Activated T-helper 1 cell treated with anti-CD3 and anti-CD28 coated beads, Interleukin-12 subunit alpha, Interleukin-12 subunit beta, Interleukin-2, Interleukin-4 antibody, amounts not matched to agents 30 ng/mL and 10 ng/mL and 1 ng/mL, durations not matched to agents 14 hours and 24 hours and 36 hours (primary cell): ENCODE results near the gene PPP2R5E. TPM values are rescaled to one million over a fixed set of nuclear protein-coding genes. Genes with fewer than 3 reads are reported as not detected.

Source experiments
- DNase-seq: peaks from one replicate; pipeline ENCODE4 v3.0.0; 2021; ENCODE audit warnings: low spot score
- H3K27ac Mint-ChIP-seq: one replicate; pipeline ENCODE4 v1.8.0; 2021; ENCODE audit warnings: mild to moderate bottlenecking, mixed read lengths
- H3K27me3 Mint-ChIP-seq: one replicate; pipeline ENCODE4 v1.8.0; 2022; ENCODE audit warnings: mild to moderate bottlenecking, moderate library complexity, mixed read lengths; ENCODE audit not compliant: insufficient read depth
- H3K36me3 Mint-ChIP-seq: one replicate; pipeline ENCODE4 v1.8.0; 2021; ENCODE audit warnings: low read depth, mixed read lengths
- H3K4me1 Mint-ChIP-seq: one replicate; pipeline ENCODE4 v1.8.0; 2021; ENCODE audit warnings: low read depth, mixed read lengths
- H3K4me3 Mint-ChIP-seq: one replicate; pipeline ENCODE4 v1.8.0; 2021; ENCODE audit warnings: mild to moderate bottlenecking, moderate library complexity, mixed read lengths
- H3K9me3 Mint-ChIP-seq: one replicate; pipeline ENCODE4 v1.8.0; 2021; ENCODE audit warnings: mixed read lengths
- intact Hi-C: fragments of 100-400 bp; cut with micrococcal nuclease; formaldehyde crosslinking; loops from one replicate; pipeline ENCODE4 v1.15.1; 2024
- total RNA-seq: library from RNA; stranded (reverse); gene quantifications from 2 replicates; pipeline ENCODE4 v1.2.3, GENCODE V29; 2022

Gene PPP2R5E
- total RNA-seq, 1 donor from 2014 or later = 47.6 TPM

- H3K27me3 Mint-ChIP-seq = peaks cover 3% of the 10 kb centered on the region
- no peak overlapping the region for H3K4me3 Mint-ChIP-seq
- H3K9me3 Mint-ChIP-seq = no peaks in the 10 kb centered on the region
These were observed 172.1 kb downstream of the PPP2R5E start for GRCh38 chr14:63371033-63371432.

GRCh38 chr14:63367742-63368364 lies 175.3 kb downstream of the PPP2R5E start:
- peaks cover 7% of the 10 kb centered on the region for H3K27me3 Mint-ChIP-seq
- no peak overlapping the region for H3K4me3 Mint-ChIP-seq
- H3K9me3 Mint-ChIP-seq = no peaks in the 10 kb centered on the region
- no peaks in the 10 kb centered on the region for H3K4me1 Mint-ChIP-seq
- intact Hi-C loops = no loop called here
- H3K36me3 Mint-ChIP-seq = peaks cover 8% of the 10 kb centered on the region
- no peak overlapping the region for H3K27ac Mint-ChIP-seq
- no peak for DNase-seq

More at GRCh38 chr14:63371033-63371432, 172.1 kb downstream of the PPP2R5E start:
- Mint-ChIP-seq H3K27ac (no peak overlapping the region), H3K4me1 (no peaks in the 10 kb centered on the region), H3K36me3 (peaks cover 14% of the 10 kb centered on the region)
- no peak for DNase-seq
- intact Hi-C loops = no loop called here

DNA sequence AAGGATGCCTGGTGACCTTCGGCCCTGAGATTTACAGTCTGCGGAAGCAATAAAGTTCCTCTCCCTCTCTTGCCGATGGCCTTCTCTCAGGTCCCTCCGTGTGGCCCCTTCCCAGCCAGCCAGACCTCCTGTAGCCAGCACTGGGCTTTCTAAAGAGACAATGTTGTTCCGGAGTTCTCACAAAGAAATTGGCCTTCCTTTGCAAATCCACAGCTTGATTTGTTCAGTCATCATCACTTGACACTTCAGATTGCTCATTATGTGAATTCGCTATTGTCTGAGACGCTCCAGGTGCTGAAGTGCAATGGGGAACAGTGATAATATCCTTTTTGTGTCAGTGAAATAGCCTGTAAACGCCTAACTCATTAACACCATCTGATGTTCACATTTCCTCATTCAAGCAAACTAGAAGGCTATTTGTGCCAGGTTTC lies 180.8 kb downstream of the PPP2R5E start:
- no peaks in the 10 kb centered on the region for H3K9me3 Mint-ChIP-seq
- intact Hi-C loops = no loop called here
- H3K4me1 Mint-ChIP-seq = no peaks in the 10 kb centered on the region
- H3K27me3 Mint-ChIP-seq = peaks cover 11% of the 10 kb centered on the region
- H3K27ac Mint-ChIP-seq = no peak overlapping the region
- no peak for DNase-seq
- no peaks in the 10 kb centered on the region for H3K36me3 Mint-ChIP-seq
- H3K4me3 Mint-ChIP-seq = no peak overlapping the region

DNA sequence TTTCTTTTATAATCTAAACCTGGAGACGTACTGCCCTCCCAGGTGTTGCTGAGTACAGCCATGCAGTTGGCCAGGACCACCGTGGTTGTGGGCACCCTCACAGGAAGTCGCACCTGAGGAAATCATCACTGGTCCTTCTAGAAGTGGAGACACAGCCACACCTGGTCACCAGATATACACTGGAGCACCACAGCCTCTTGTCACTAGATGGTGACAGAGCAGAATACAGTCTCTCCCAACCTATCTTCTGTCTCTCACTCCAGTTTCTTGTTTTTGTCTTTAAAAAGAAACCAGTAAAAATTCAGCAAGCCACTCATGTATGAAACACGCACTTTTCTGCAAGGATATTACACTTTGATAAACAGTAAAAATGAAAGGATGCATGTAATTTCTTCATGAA lies 181.4 kb downstream of the PPP2R5E start:
- Mint-ChIP-seq H3K27ac (no peak overlapping the region), H3K27me3 (peaks cover 9% of the 10 kb centered on the region), H3K4me1 (no peaks in the 10 kb centered on the region), H3K4me3 (no peak overlapping the region), H3K9me3 (no peaks in the 10 kb centered on the region), H3K36me3 (no peaks in the 10 kb centered on the region)
- intact Hi-C loops = no loop called here
- DNase-seq = no peak

DNA sequence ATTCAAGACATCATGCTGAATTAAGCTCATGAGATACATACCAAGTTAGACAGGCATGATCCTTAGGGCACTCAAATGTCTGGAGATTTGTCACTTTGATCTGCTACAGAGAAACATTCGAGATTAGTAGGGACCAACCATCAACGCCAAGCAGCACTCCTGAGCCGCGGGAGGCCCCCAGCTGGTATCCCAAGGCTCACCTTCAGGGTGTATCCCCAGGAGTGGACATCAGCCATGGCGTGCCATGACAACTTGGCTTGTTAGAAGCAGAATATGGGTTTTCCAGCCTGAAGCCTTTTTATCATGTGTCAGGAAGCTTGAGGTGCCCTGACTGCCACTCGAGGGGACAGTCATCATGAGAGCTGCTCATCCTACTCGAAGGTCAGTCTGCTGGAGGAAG lies 185.3 kb downstream of the PPP2R5E start:
- Mint-ChIP-seq H3K4me3 (no peak overlapping the region), H3K27me3 (peaks cover 7% of the 10 kb centered on the region), H3K4me1 (no peaks in the 10 kb centered on the region), H3K36me3 (no peaks in the 10 kb centered on the region), H3K9me3 (no peaks in the 10 kb centered on the region), H3K27ac (no peak overlapping the region)
- intact Hi-C loops = no loop called here
- DNase-seq = no peak

- intact Hi-C loops = no loop called here
- H3K27ac Mint-ChIP-seq = no peak overlapping the region
- no peaks in the 10 kb centered on the region for H3K9me3 Mint-ChIP-seq
- no peak for DNase-seq
- H3K27me3 Mint-ChIP-seq = peaks cover 24% of the 10 kb centered on the region
- H3K36me3 Mint-ChIP-seq = no peaks in the 10 kb centered on the region
- H3K4me3 Mint-ChIP-seq = no peak overlapping the region
- H3K4me1 Mint-ChIP-seq = no peaks in the 10 kb centered on the region
These were observed 197.4 kb downstream of the PPP2R5E start for GRCh38 chr14:63345826-63346225.

GRCh38 chr14:63344336-63344735 lies 198.8 kb downstream of the PPP2R5E start:
- no peaks in the 10 kb centered on the region for H3K9me3 Mint-ChIP-seq
- H3K36me3 Mint-ChIP-seq = no peaks in the 10 kb centered on the region
- no peak for DNase-seq
- no peaks in the 10 kb centered on the region for H3K4me1 Mint-ChIP-seq
- H3K27me3 Mint-ChIP-seq = peaks cover 22% of the 10 kb centered on the region
- no peak overlapping the region for H3K27ac Mint-ChIP-seq
- intact Hi-C loops = no loop called here
- no peak overlapping the region for H3K4me3 Mint-ChIP-seq

- intact Hi-C loops = no loop called here
- DNase-seq = no peak
- Mint-ChIP-seq H3K4me1 (no peaks in the 10 kb centered on the region), H3K9me3 (no peaks in the 10 kb centered on the region), H3K27me3 (peaks cover 21% of the 10 kb centered on the region), H3K4me3 (no peak overlapping the region), H3K27ac (no peak overlapping the region), H3K36me3 (no peaks in the 10 kb centered on the region)
These were observed 199.3 kb downstream of the PPP2R5E start for GRCh38 chr14:63343878-63344277.

GRCh38 chr14:63342371-63342770 lies 200.8 kb downstream of the PPP2R5E start:
- H3K4me3 Mint-ChIP-seq = no peak overlapping the region
- no peaks in the 10 kb centered on the region for H3K9me3 Mint-ChIP-seq
- H3K36me3 Mint-ChIP-seq = no peaks in the 10 kb centered on the region
- DNase-seq = no peak
- intact Hi-C loops = no loop called here
- no peaks in the 10 kb centered on the region for H3K4me1 Mint-ChIP-seq
- peaks cover 19% of the 10 kb centered on the region for H3K27me3 Mint-ChIP-seq
- no peak overlapping the region for H3K27ac Mint-ChIP-seq

DNA sequence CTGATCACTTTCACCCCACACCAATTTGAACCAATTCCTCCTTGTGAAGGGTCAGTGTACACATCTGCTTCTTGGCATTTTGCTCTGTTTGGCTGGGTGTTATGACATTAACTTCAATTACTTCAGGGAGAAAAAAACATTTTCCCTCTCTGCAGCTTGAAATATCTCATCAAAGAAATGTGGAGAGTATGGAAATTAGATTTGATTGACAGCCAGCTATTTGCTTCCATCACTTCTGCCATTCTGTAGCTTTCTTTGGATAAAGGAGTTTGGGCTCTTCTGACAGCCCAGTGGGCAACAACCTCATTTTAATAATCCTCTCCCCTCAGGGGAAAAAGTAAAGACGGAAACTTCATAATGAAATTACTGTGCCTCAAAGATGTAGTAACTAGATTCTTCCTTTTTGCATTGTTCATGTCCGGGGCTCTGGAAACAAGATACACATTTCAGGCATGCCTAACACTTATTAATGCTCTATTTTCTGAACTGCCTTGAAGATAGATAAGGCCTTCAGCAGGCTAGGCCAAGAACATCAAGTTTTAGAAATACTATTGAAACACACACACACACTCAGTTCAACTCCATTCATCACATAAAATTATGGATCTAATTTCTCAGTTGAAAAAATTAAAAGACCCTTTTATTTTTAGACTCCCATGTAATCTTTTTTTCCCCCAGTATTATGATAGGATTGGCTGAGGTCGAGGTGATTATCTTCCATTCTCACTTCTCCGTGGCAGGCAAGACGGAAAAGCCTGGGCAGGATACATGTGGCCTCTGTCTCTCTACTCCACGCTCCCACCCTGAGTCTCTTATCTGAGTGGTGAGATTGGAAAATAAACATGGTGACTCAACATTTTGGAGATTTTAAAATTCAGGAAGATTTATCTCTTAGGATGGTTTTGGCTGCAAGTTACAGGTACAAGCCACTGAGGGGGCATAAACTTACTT lies 214.1 kb downstream of the PPP2R5E start:
- intact Hi-C loops = no loop called here
- Mint-ChIP-seq H3K36me3 (no peaks in the 10 kb centered on the region), H3K9me3 (no peaks in the 10 kb centered on the region), H3K4me3 (no peak overlapping the region), H3K27ac (no peak overlapping the region), H3K27me3 (no peaks in the 10 kb centered on the region), H3K4me1 (no peaks in the 10 kb centered on the region)
- no peak for DNase-seq

- intact Hi-C loops = no loop called here
- DNase-seq = no peak
- Mint-ChIP-seq H3K4me1 (no peaks in the 10 kb centered on the region), H3K27ac (no peak overlapping the region), H3K27me3 (peaks cover 5% of the 10 kb centered on the region), H3K36me3 (no peaks in the 10 kb centered on the region), H3K4me3 (no peak overlapping the region), H3K9me3 (no peaks in the 10 kb centered on the region)
These were observed 216.3 kb downstream of the PPP2R5E start for GRCh38 chr14:63326840-63327239.

GRCh38 chr14:63322897-63323573 lies 220.1 kb downstream of the PPP2R5E start:
- Mint-ChIP-seq H3K9me3 (no peaks in the 10 kb centered on the region), H3K27me3 (peaks cover 5% of the 10 kb centered on the region), H3K27ac (no peak overlapping the region), H3K36me3 (no peaks in the 10 kb centered on the region), H3K4me1 (no peaks in the 10 kb centered on the region), H3K4me3 (no peak overlapping the region)
- intact Hi-C loops = no loop called here
- no peak for DNase-seq

DNA sequence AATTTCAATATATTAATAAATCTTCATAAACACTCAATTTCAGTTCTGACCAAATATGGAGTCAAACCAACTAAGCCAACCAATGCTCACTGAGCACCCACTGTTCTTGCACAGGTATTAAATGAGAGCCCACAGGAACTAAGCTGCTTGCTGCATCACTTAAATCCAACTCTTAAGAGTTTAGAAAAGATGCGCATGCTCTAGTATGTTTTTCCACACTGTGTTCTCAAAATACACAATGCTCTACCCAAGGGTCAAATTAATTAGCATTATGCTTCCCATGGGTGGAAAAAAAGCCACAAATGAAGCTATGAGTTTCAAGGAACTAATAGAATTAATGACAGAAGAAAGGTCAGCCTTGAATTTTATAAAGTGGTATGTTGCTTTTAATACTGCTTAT lies 220.7 kb downstream of the PPP2R5E start:
- DNase-seq = no peak
- no peak overlapping the region for H3K4me3 Mint-ChIP-seq
- H3K9me3 Mint-ChIP-seq = no peaks in the 10 kb centered on the region
- intact Hi-C loops = no loop called here
- H3K4me1 Mint-ChIP-seq = no peaks in the 10 kb centered on the region
- no peak overlapping the region for H3K27ac Mint-ChIP-seq
- peaks cover 5% of the 10 kb centered on the region for H3K27me3 Mint-ChIP-seq
- no peaks in the 10 kb centered on the region for H3K36me3 Mint-ChIP-seq
